Mammary epithelial cell (primary cell): ENCODE results near the gene OR9A2.

Source experiments
- EZH2 ChIP-seq: IDR thresholded peaks from 2 replicates; pipeline ENCODE4 v1.6.1; 2012; ENCODE audit warnings: low read length, inconsistent platforms, borderline replicate concordance
- TF ChIP-seq, protein P1 (sequence below), 2 donors: IDR thresholded peaks in 1 of 2; conservative IDR thresholded peaks in 1 of 2; 2 replicates each; pipeline ENCODE4 v1.5.1; 2011 to 2012; ENCODE audit warnings: inconsistent platforms in 2 of 2, low read length in 2 of 2, mild to moderate bottlenecking in 2 of 2, control low read depth in 1 of 2, low read depth in 1 of 2; ENCODE audit not compliant: insufficient read depth in 1 of 2; ENCODE audit errors: extremely low read depth in 1 of 2

DNA sequence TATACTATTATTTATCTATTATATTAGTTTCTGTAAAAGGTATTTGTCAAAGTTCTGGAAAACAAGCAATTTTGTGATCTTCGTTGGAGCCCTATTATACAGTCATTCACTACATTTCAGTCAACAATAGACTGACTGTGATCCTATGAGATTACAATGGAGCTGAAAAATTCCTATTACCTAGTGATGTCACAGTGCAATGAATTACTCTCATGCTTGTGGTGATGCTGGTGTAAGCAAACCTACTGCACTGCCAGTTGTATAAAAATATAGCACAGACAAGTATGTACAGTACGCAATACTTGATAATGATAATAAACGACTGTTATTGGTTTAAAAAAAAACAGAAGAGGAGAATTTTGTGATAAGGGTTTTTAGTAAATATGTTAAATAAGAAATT lies 46.6 kb upstream of the OR9A2 start:
- TF ChIP-seq, protein P1, sequence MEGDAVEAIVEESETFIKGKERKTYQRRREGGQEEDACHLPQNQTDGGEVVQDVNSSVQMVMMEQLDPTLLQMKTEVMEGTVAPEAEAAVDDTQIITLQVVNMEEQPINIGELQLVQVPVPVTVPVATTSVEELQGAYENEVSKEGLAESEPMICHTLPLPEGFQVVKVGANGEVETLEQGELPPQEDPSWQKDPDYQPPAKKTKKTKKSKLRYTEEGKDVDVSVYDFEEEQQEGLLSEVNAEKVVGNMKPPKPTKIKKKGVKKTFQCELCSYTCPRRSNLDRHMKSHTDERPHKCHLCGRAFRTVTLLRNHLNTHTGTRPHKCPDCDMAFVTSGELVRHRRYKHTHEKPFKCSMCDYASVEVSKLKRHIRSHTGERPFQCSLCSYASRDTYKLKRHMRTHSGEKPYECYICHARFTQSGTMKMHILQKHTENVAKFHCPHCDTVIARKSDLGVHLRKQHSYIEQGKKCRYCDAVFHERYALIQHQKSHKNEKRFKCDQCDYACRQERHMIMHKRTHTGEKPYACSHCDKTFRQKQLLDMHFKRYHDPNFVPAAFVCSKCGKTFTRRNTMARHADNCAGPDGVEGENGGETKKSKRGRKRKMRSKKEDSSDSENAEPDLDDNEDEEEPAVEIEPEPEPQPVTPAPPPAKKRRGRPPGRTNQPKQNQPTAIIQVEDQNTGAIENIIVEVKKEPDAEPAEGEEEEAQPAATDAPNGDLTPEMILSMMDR (conservative IDR thresholded peaks at IDR 0.05 in 1 of 2, IDR thresholded peaks at IDR 0.05 in 1 of 2; ENCODE audit: extremely low read depth in 1 of 2, insufficient read depth in 1 of 2, low read depth in 1 of 2, low read length in 2 of 2): no peak
- TF ChIP-seq EZH2: no peak
